Endothelial cell of umbilical vein (primary cell): Measurements from ENCODE around the gene NINJ2. TPM values are rescaled to one million over a fixed set of nuclear protein-coding genes. Genes with fewer than 3 reads are reported as not detected.

Source experiments
- BruUV-seq: library from RNA; stranded (reverse); fragments of 400-500 nt; replicated peaks from 2 replicates; lab custom pipeline; 2021; lab: Mats Ljungman, UMichigan
- CTCF ChIA-PET: fragments of 300-600, 350-600 bp; sonication (Branson Sonifier 250); formaldehyde crosslinking; loops from one replicate; lab custom pipeline; 2021; ENCODE audit warnings: antibody characterized with exemption, inconsistent platforms; lab: Charles Lee
- POLR2A ChIA-PET: fragments of 300-600, 350-600 bp; sonication (Branson Sonifier 250); formaldehyde crosslinking; loops from one replicate; lab custom pipeline; 2021; ENCODE audit warnings: antibody characterized with exemption, inconsistent platforms; lab: Charles Lee
- DNase-seq: peaks from one replicate; pipeline ENCODE4 v3.0.0-alpha.2; 2011; ENCODE audit warnings: low read depth, low spot score
- FAIRE-seq: peaks from 2 replicates; lab custom pipeline; 2011; peaks lifted over from hg19 to GRCh38; lab: Jason Lieb, UNC
- H2AFZ ChIP-seq: 2 replicates; pipeline ENCODE4 v1.6.0; 2012; ENCODE audit warnings: low read depth, low read length, control low read depth, inconsistent platforms
- H3K27ac ChIP-seq: 2 replicates; pipeline ENCODE4 v1.5.1; 2011; ENCODE audit warnings: low read depth, mild to moderate bottlenecking, control low read depth, low read length, moderate library complexity; ENCODE audit not compliant: insufficient read depth
- H3K27me3 ChIP-seq, 2 experiments: 2 replicates each; pipeline versions ENCODE4 v1.6.0 to v1.6.1; 2011; ENCODE audit warnings: low read length in 2 of 2, mixed read lengths in 1 of 2; ENCODE audit not compliant: control insufficient read depth in 2 of 2, insufficient read depth in 2 of 2
- H3K36me3 ChIP-seq, 2 experiments: 2 replicates in 1 of 2; 3 replicates in 1 of 2; pipeline ENCODE4 v1.5.1; 2011; ENCODE audit warnings: low read length in 2 of 2, mild to moderate bottlenecking in 1 of 2, moderate library complexity in 1 of 2; ENCODE audit not compliant: control insufficient read depth in 2 of 2, insufficient read depth in 2 of 2; ENCODE audit errors: extremely low read depth in 1 of 2
- H3K4me1 ChIP-seq: 3 replicates; pipeline ENCODE4 v1.5.1; 2011; ENCODE audit warnings: mild to moderate bottlenecking, low read length; ENCODE audit not compliant: control insufficient read depth, insufficient read depth; ENCODE audit errors: extremely low read depth
- H3K4me2 ChIP-seq: 2 replicates; pipeline ENCODE4 v1.6.1; 2011; ENCODE audit warnings: low read length, control low read depth, mixed read lengths; ENCODE audit not compliant: insufficient read depth
- H3K4me3 ChIP-seq, 3 experiments: fragments of 200-600 bp in 1 of 3; sonication (generic), shearing (Covaris generic) in 1 of 3; replicated peaks in 1 of 3; 2 replicates each; pipeline ENCODE4 v1.5.1; 2011 to 2016; ENCODE audit warnings: control low read depth in 3 of 3, low read length in 3 of 3, mild to moderate bottlenecking in 2 of 3, inconsistent platforms in 1 of 3, low read depth in 1 of 3, moderate library complexity in 1 of 3; ENCODE audit not compliant: insufficient read depth in 1 of 3
- H3K79me2 ChIP-seq: 2 replicates; pipeline ENCODE4 v1.6.0; 2012; ENCODE audit warnings: low read length, inconsistent platforms; ENCODE audit not compliant: control insufficient read depth, insufficient read depth
- H3K9ac ChIP-seq: replicated peaks from 2 replicates; pipeline ENCODE3; 2011; ENCODE audit warnings: low read length, control low read depth; ENCODE audit not compliant: insufficient read depth; ENCODE audit errors: extremely low read depth
- H3K9me1 ChIP-seq: replicated peaks from 3 replicates; pipeline ENCODE4 v1.6.0; 2011; ENCODE audit warnings: mild to moderate bottlenecking, low read length; ENCODE audit not compliant: control insufficient read depth, insufficient read depth; ENCODE audit errors: extremely low read depth
- H3K9me3 ChIP-seq: replicated peaks from 2 replicates; pipeline ENCODE4 v1.5.1; 2012; ENCODE audit warnings: low read length, inconsistent platforms; ENCODE audit not compliant: control insufficient read depth, insufficient read depth
- H4K20me1 ChIP-seq: replicated peaks from 2 replicates; pipeline ENCODE3; 2011; ENCODE audit warnings: mild to moderate bottlenecking, low read length; ENCODE audit not compliant: control insufficient read depth, insufficient read depth; ENCODE audit errors: extremely low read depth
- CTCF ChIP-seq, 2 donors: IDR thresholded peaks; 1 replicate in 1 of 2; 2 replicates in 1 of 2; pipeline ENCODE4 v1.5.1; 2011; ENCODE audit warnings: low read length in 2 of 2, mild to moderate bottlenecking in 2 of 2, moderate library complexity in 2 of 2, control low read depth in 1 of 2, inconsistent platforms in 1 of 2, low read depth in 1 of 2; ENCODE audit not compliant: insufficient read depth in 1 of 2; ENCODE audit errors: extremely low read depth in 1 of 2
- EZH2 ChIP-seq: IDR thresholded peaks from 2 replicates; pipeline ENCODE4 v1.6.1; 2012; ENCODE audit warnings: borderline replicate concordance, low read depth, mild to moderate bottlenecking, moderate library complexity, low read length, inconsistent platforms; ENCODE audit not compliant: severe bottlenecking
- FOS ChIP-seq: IDR thresholded peaks from 2 replicates; pipeline ENCODE4 v1.6.1; 2011; ENCODE audit warnings: mild to moderate bottlenecking, low read length, moderate library complexity, borderline replicate concordance; ENCODE audit not compliant: insufficient read depth
- GATA2 ChIP-seq: IDR thresholded peaks from 2 replicates; pipeline ENCODE4 v1.7.0; 2011; ENCODE audit warnings: low read depth, mild to moderate bottlenecking, moderate library complexity, mixed read lengths, low read length; ENCODE audit not compliant: insufficient read length, insufficient read depth
- JUN ChIP-seq: IDR thresholded peaks from 2 replicates; pipeline ENCODE4 v1.6.1; 2011; ENCODE audit warnings: borderline replicate concordance, low read depth; ENCODE audit not compliant: insufficient read length, insufficient read depth
- MAX ChIP-seq: IDR thresholded peaks from 2 replicates; pipeline ENCODE4 v1.6.1; 2011; ENCODE audit not compliant: insufficient read depth, insufficient read length
- MYC ChIP-seq: IDR thresholded peaks from one replicate; pipeline ENCODE4 v1.6.1; 2011; ENCODE audit warnings: mild to moderate bottlenecking, low read depth, low read length
- POLR2A ChIP-seq: IDR thresholded peaks from 2 replicates; pipeline ENCODE4 v1.6.1; 2012; ENCODE audit warnings: low read depth, mild to moderate bottlenecking, control low read depth, low read length
- POLR2AphosphoS5 ChIP-seq: IDR thresholded peaks from 2 replicates; pipeline ENCODE4 v1.6.1; 2012; ENCODE audit warnings: low read depth, mild to moderate bottlenecking, control low read depth, low read length, moderate library complexity; ENCODE audit not compliant: insufficient read depth
- dilution Hi-C: fragments of 300-500 bp; cut with MboI; formaldehyde crosslinking; loops from one replicate; pipeline ENCODE4 v1.15.0; 2019; ENCODE audit warnings: low sequenced_read_pairs; ENCODE audit not compliant: extremely low pct_ligation_motif_present
- intact Hi-C: fragments of 100-400 bp; cut with micrococcal nuclease; formaldehyde crosslinking; loops from one replicate; pipeline ENCODE4 v1.10.0; 2022
- polyA plus RNA-seq, 4 experiments: library from polyadenylated mRNA; depleted of rRNA in 3 of 4; stranded (reverse) in 3 of 4; unstranded in 1 of 4; fragments of >200 nt; gene quantifications; 2 replicates each; pipeline versions ENCODE4 v1.2.1 to v1.2.3, GENCODE V29; 2011 to 2012; ENCODE audit warnings: missing spikeins in 1 of 4
- total RNA-seq: library from RNA; stranded (reverse); gene quantifications from 2 replicates; pipeline ENCODE4 v1.2.3, GENCODE V29; 2021

Gene NINJ2
- total and polyA plus RNA-seq, 2 donors (not counting 3 experiments of a cell fraction or from before 2014, with no cell fraction given) = 0.75 to 4.4 TPM

- no peaks in the 10 kb centered on the region for H3K79me2 ChIP-seq
- no peak for FAIRE-seq
Measured at GRCh38 chr12:588646-589045, 74.6 kb downstream of the NINJ2 start.

More at GRCh38 chr12:588646-589045, 74.6 kb downstream of the NINJ2 start:
- Histone ChIP-seq H3K27me3 (peaks cover 3 to 6% of the 10 kb centered on the region in 2 experiments), H3K9ac (no peak overlapping the region), H3K36me3 (no peaks in the 10 kb centered on the region), H3K4me3 (no peak overlapping the region), H2AFZ (no peak overlapping the region), H3K4me1 (no peaks in the 10 kb centered on the region), H3K4me2 (no peak overlapping the region), H3K27ac (no peak overlapping the region), H4K20me1 (no peaks in the 10 kb centered on the region), H3K9me1 (no peaks in the 10 kb centered on the region), H3K9me3 (no peaks in the 10 kb centered on the region)
- ChIA-PET CTCF (interaction anchor here (1.1 kb wide), 2 partner anchors 13 to 19 kb away, joined by 3 read pairs; no protein-coding TSS in a partner anchor), POLR2A (no interaction called here)
- no peak for TF ChIP-seq MAX
- TF ChIP-seq GATA2 = no peak
- no peak for TF ChIP-seq MYC
- TF ChIP-seq POLR2AphosphoS5 = no peak
- no peak for TF ChIP-seq CTCF (IDR thresholded peaks at IDR 0.05; ENCODE audit: extremely low read depth in 1 of 2, insufficient read depth in 1 of 2, low read depth in 1 of 2, low read length in 2 of 2)
- TF ChIP-seq JUN = no peak
- TF ChIP-seq EZH2 = no peak
- no peak for TF ChIP-seq POLR2A
- no peak for TF ChIP-seq FOS
- dilution Hi-C loops = no loop called here
- intact Hi-C loops = no loop called here
- no TSS peak for BruUV-seq
- DNase-seq = no peak
